HCT116 (cell line): ENCODE data around the gene LRRN3. TPM values are rescaled to one million over a fixed set of nuclear protein-coding genes. Genes with fewer than 3 reads are reported as not detected.

Source experiments
- ATAC-seq: fragments of 200-7000 bp; cut with Tn5 transposase; 2 replicates; pipeline ENCODE4 v1.9.1; 2020; ENCODE audit warnings: mild to moderate bottlenecking, moderate library complexity
- BruUV-seq: library from RNA; stranded (reverse); fragments of 400-500 nt; replicated peaks from 2 replicates; lab custom pipeline; 2021; lab: Mats Ljungman, UMichigan
- CTCF ChIA-PET: fragments of 300-600 bp; sonication (Branson Sonifier 250); formaldehyde crosslinking; loops from one replicate; lab custom pipeline; 2021; ENCODE audit warnings: antibody characterized with exemption; lab: Charles Lee
- POLR2A ChIA-PET: fragments of 300-600, 350-600 bp; sonication (Branson Sonifier 250); formaldehyde crosslinking; loops from one replicate; lab custom pipeline; 2021; ENCODE audit warnings: antibody characterized with exemption; lab: Charles Lee
- RAD21 ChIA-PET, 2 experiments: fragments of 300-600 bp; sonication (Branson Sonifier 250); formaldehyde crosslinking; loops; one replicate each; lab custom pipeline; 2023; ENCODE audit warnings: low total read pairs in 2 of 2; ENCODE audit not compliant: uncharacterized antibody in 2 of 2, unreplicated experiment in 2 of 2, low non-redundant PET in 1 of 2; lab: Charles Lee
- DNase-seq: peaks from one replicate; pipeline ENCODE4 v3.0.0-alpha.2; 2010; ENCODE audit warnings: low read depth, low spot score
- H2AFZ ChIP-seq: fragments of 200-600 bp; shearing (Covaris generic), sonication (generic); 2 replicates; pipeline ENCODE4 v1.6.1; 2017; ENCODE audit warnings: low read depth, mixed run types, mixed read lengths, antibody characterized with exemption, low read length; ENCODE audit not compliant: poor library complexity, severe bottlenecking
- H3K27ac ChIP-seq: 2 replicates; pipeline ENCODE4 v1.5.1; 2012; ENCODE audit warnings: low read depth, low read length
- H3K27me3 ChIP-seq: fragments of 200-600 bp; sonication (generic); 2 replicates; pipeline ENCODE4 v1.6.1; 2016; ENCODE audit warnings: mixed run types, low read length, mixed read lengths; ENCODE audit not compliant: insufficient read depth
- H3K36me3 ChIP-seq, 2 experiments: fragments of 200-500 bp in 1 of 2; fragments of 200-600 bp in 1 of 2; sonication (Bioruptor generic) in 1 of 2; sonication (generic) in 1 of 2; 2 replicates each; pipeline versions ENCODE4 v1.5.1 to v1.6.1; 2014 to 2016; ENCODE audit warnings: low read length in 2 of 2, inconsistent platforms in 1 of 2, mixed read lengths in 1 of 2, mixed run types in 1 of 2; ENCODE audit not compliant: insufficient read depth in 2 of 2, control insufficient read depth in 1 of 2
- H3K4me1 ChIP-seq, 2 experiments: fragments of 200-600 bp in 1 of 2; sonication (generic) in 1 of 2; 2 replicates each; pipeline versions ENCODE4 v1.5.1 to v1.6.1; 2012 to 2017; ENCODE audit warnings: low read length in 2 of 2, inconsistent platforms in 1 of 2, mild to moderate bottlenecking in 1 of 2, mixed read lengths in 1 of 2, mixed run types in 1 of 2, moderate library complexity in 1 of 2; ENCODE audit not compliant: insufficient read depth in 2 of 2, control insufficient read depth in 1 of 2
- H3K4me2 ChIP-seq: fragments of 200-600 bp; sonication (generic); 2 replicates; pipeline ENCODE4 v1.6.1; 2017; ENCODE audit warnings: mixed run types, low read length, mixed read lengths
- H3K4me3 ChIP-seq, 2 experiments: fragments of 200-600 bp in 1 of 2; sonication (generic) in 1 of 2; replicated peaks in 1 of 2; 2 replicates each; pipeline ENCODE4 v1.5.1; 2011 to 2016; ENCODE audit warnings: low read length in 2 of 2, control low read depth in 1 of 2, low read depth in 1 of 2, mild to moderate bottlenecking in 1 of 2, mixed read lengths in 1 of 2, mixed run types in 1 of 2
- H3K79me2 ChIP-seq: fragments of 200-600 bp; sonication (generic); 2 replicates; pipeline ENCODE4 v1.6.1; 2017; ENCODE audit warnings: mild to moderate bottlenecking, mixed run types, low read length, moderate library complexity, mixed read lengths; ENCODE audit not compliant: insufficient read depth
- H3K9ac ChIP-seq: fragments of 200-600 bp; sonication (generic); 2 replicates; pipeline ENCODE4 v1.6.1; 2016; ENCODE audit warnings: low read length, mixed read lengths
- H3K9me2 ChIP-seq: fragments of 200-600 bp; sonication (generic), shearing (Covaris generic); 2 replicates; pipeline ENCODE4 v1.6.1; 2017; ENCODE audit warnings: mixed run types, mild to moderate bottlenecking, moderate library complexity; ENCODE audit not compliant: insufficient read depth
- H3K9me3 ChIP-seq, 2 experiments: fragments of 200-500 bp in 1 of 2; fragments of 200-600 bp in 1 of 2; sonication (Bioruptor generic) in 1 of 2; sonication (generic) in 1 of 2; 2 replicates each; pipeline ENCODE4 v1.6.1; 2014 to 2017; ENCODE audit warnings: low read length in 2 of 2, mixed read lengths in 2 of 2, inconsistent platforms in 1 of 2, low read depth in 1 of 2, mild to moderate bottlenecking in 1 of 2, mixed run types in 1 of 2, moderate library complexity in 1 of 2; ENCODE audit not compliant: control insufficient read depth in 1 of 2, insufficient read depth in 1 of 2
- H4K20me1 ChIP-seq: fragments of 200-600 bp; sonication (generic), shearing (Covaris generic); 2 replicates; pipeline ENCODE4 v1.6.1; 2017; ENCODE audit warnings: mixed run types, mild to moderate bottlenecking, moderate library complexity; ENCODE audit not compliant: insufficient read depth
- CBX3 ChIP-seq: IDR thresholded peaks from 2 replicates; pipeline ENCODE4 v1.6.1; 2012; ENCODE audit warnings: low read depth
- CEBPB ChIP-seq: IDR thresholded peaks from 2 replicates; pipeline ENCODE4 v1.6.1; 2012; ENCODE audit warnings: low read depth
- EGR1 ChIP-seq: IDR thresholded peaks from 2 replicates; pipeline ENCODE4 v1.6.1; 2012; ENCODE audit warnings: low read depth
- ELF1 ChIP-seq: IDR thresholded peaks from 2 replicates; pipeline ENCODE4 v1.6.1; 2012; ENCODE audit warnings: low read depth, borderline replicate concordance
- FOSL1 ChIP-seq: IDR thresholded peaks from 2 replicates; pipeline ENCODE4 v1.6.1; 2012; ENCODE audit warnings: low read depth
- JUND ChIP-seq: IDR thresholded peaks from 2 replicates; pipeline ENCODE4 v1.6.1; 2012
- SIN3A ChIP-seq: IDR thresholded peaks from 2 replicates; pipeline ENCODE4 v1.6.1; 2012; ENCODE audit warnings: low read depth
- SP1 ChIP-seq: IDR thresholded peaks from 2 replicates; pipeline ENCODE4 v1.6.1; 2012; ENCODE audit warnings: low read depth
- SRF ChIP-seq: IDR thresholded peaks from 2 replicates; pipeline ENCODE4 v1.6.1; 2012; ENCODE audit warnings: low read depth
- TCF7L2 ChIP-seq: IDR thresholded peaks from 2 replicates; pipeline ENCODE4 v1.7.0; 2011; ENCODE audit warnings: borderline replicate concordance, inconsistent platforms; ENCODE audit not compliant: insufficient read depth, insufficient read length; ENCODE audit errors: extremely low read depth
- YY1 ChIP-seq: IDR thresholded peaks from 2 replicates; pipeline ENCODE4 v1.6.1; 2011; ENCODE audit warnings: low read length, low read depth, moderate library complexity, mild to moderate bottlenecking; ENCODE audit not compliant: insufficient replicate concordance; ENCODE audit errors: extremely low read depth
- ZNF274 ChIP-seq: fragments of 200-500 bp; sonication (Bioruptor generic); IDR thresholded peaks from 2 replicates; pipeline ENCODE4 v1.6.1; 2014; ENCODE audit warnings: mild to moderate bottlenecking, low read depth, low read length, inconsistent platforms
- intact Hi-C: fragments of 100-400 bp; cut with micrococcal nuclease; formaldehyde crosslinking; loops from 2 replicates; pipeline ENCODE4 v1.10.0; 2022
- total RNA-seq: library from RNA; stranded (reverse); gene quantifications from one replicate; pipeline ENCODE4 v1.2.1, GENCODE V29; 2021; ENCODE audit not compliant: unreplicated experiment
- TF ChIP-seq, protein P1 (sequence below), 3 experiments: fragments of 200-600 bp in 1 of 3; sonication (generic) in 1 of 3; IDR thresholded peaks in 2 of 3; conservative IDR thresholded peaks in 1 of 3; 2 replicates each; pipeline ENCODE4 v1.5.1; 2012 to 2017; ENCODE audit warnings: low read depth in 2 of 3, low read length in 2 of 3, antibody characterized with exemption in 1 of 3, borderline replicate concordance in 1 of 3, control low read depth in 1 of 3, mild to moderate bottlenecking in 1 of 3, mixed read lengths in 1 of 3, mixed run types in 1 of 3, moderate library complexity in 1 of 3; ENCODE audit not compliant: insufficient read depth in 1 of 3
- TF ChIP-seq, protein P2 (sequence below): IDR thresholded peaks from 2 replicates; pipeline ENCODE4 v1.6.1; 2012; ENCODE audit warnings: low read depth
- TF ChIP-seq, protein P3 (sequence below): IDR thresholded peaks from 2 replicates; pipeline ENCODE4 v1.6.1; 2011; ENCODE audit warnings: mild to moderate bottlenecking, low read length, moderate library complexity; ENCODE audit not compliant: insufficient replicate concordance; ENCODE audit errors: extremely low read depth
- TF ChIP-seq, protein P4 (sequence below): IDR thresholded peaks from 2 replicates; pipeline ENCODE4 v1.6.1; 2012

LRRN3 gene
- total RNA-seq, 1 experiment from 2014 or later, result 0.07 TPM

DNA sequence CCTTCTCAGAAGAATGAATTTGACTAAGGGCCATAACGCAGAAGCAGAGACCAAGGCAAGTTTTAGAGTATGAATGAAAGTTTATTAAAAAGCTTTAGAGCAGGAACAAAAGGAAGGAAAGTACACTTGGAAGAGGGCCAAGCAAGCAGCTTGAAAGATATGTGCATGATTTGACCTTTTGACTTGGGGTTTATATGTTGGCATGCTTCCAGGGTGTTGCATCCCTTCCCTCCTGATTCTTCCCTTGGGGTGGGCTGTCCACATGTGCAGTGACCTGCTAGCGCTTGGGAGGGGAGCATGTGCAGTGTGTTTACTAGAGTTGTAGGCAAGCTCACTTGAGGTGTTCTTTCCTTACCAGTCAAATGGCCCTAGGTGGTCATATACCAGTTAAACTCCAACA, 37.9 kb upstream of the LRRN3 start (continued):
- TF ChIP-seq, protein P1, sequence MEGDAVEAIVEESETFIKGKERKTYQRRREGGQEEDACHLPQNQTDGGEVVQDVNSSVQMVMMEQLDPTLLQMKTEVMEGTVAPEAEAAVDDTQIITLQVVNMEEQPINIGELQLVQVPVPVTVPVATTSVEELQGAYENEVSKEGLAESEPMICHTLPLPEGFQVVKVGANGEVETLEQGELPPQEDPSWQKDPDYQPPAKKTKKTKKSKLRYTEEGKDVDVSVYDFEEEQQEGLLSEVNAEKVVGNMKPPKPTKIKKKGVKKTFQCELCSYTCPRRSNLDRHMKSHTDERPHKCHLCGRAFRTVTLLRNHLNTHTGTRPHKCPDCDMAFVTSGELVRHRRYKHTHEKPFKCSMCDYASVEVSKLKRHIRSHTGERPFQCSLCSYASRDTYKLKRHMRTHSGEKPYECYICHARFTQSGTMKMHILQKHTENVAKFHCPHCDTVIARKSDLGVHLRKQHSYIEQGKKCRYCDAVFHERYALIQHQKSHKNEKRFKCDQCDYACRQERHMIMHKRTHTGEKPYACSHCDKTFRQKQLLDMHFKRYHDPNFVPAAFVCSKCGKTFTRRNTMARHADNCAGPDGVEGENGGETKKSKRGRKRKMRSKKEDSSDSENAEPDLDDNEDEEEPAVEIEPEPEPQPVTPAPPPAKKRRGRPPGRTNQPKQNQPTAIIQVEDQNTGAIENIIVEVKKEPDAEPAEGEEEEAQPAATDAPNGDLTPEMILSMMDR (IDR thresholded peaks at IDR 0.05 in 2 of 3, conservative IDR thresholded peaks at IDR 0.05 in 1 of 3; ENCODE audit: borderline replicate concordance in 1 of 3, insufficient read depth in 1 of 3, low read depth in 2 of 3, low read length in 2 of 3), result no peak
- TF ChIP-seq CBX3 (no peak), FOSL1 (no peak)

DNA sequence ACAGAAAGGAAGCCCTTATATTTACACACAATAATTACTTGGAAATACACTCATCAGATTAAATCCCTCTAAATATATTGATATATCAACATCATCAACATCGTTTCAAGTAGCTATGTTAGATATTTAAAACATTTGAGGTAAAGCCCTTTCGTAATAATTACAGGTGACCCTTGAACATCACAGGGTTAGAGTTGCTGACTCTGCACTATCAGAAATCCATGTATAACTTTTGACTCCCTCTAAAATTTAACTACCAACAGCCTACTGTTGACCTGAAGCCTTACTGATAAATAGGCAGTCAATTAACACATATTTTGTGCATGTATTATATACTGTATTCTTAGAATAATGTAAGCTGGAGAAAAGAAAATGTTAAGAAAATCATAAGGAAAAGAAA, 34.6 kb upstream of the LRRN3 start:
- Histone ChIP-seq H3K9me3 (no peaks in the 10 kb centered on the region), H4K20me1 (no peaks in the 10 kb centered on the region), H3K4me3 (no peak overlapping the region), H3K4me2 (no peak overlapping the region), H3K36me3 (no peaks in the 10 kb centered on the region), H3K27me3 (no peaks in the 10 kb centered on the region), H3K4me1 (no peaks in the 10 kb centered on the region), H3K79me2 (no peaks in the 10 kb centered on the region), H3K9me2 (no peaks in the 10 kb centered on the region), H3K9ac (no peak overlapping the region), H3K27ac (no peak overlapping the region), H2AFZ (no peak overlapping the region)
- CTCF ChIA-PET, result no interaction called here
- intact Hi-C loops, result no loop called here
- ATAC-seq (no peak), DNase-seq (no peak)
- no TSS peak for BruUV-seq
- RAD21 ChIA-PET, result no interaction called here
- POLR2A ChIA-PET, result no interaction called here
- TF ChIP-seq SP1, result no peak
- TF ChIP-seq ZNF274, result no peak
- no peak for TF ChIP-seq EGR1
- no peak for TF ChIP-seq JUND
- no peak for TF ChIP-seq SRF
- no peak for TF ChIP-seq ELF1
- TF ChIP-seq, protein P2, sequence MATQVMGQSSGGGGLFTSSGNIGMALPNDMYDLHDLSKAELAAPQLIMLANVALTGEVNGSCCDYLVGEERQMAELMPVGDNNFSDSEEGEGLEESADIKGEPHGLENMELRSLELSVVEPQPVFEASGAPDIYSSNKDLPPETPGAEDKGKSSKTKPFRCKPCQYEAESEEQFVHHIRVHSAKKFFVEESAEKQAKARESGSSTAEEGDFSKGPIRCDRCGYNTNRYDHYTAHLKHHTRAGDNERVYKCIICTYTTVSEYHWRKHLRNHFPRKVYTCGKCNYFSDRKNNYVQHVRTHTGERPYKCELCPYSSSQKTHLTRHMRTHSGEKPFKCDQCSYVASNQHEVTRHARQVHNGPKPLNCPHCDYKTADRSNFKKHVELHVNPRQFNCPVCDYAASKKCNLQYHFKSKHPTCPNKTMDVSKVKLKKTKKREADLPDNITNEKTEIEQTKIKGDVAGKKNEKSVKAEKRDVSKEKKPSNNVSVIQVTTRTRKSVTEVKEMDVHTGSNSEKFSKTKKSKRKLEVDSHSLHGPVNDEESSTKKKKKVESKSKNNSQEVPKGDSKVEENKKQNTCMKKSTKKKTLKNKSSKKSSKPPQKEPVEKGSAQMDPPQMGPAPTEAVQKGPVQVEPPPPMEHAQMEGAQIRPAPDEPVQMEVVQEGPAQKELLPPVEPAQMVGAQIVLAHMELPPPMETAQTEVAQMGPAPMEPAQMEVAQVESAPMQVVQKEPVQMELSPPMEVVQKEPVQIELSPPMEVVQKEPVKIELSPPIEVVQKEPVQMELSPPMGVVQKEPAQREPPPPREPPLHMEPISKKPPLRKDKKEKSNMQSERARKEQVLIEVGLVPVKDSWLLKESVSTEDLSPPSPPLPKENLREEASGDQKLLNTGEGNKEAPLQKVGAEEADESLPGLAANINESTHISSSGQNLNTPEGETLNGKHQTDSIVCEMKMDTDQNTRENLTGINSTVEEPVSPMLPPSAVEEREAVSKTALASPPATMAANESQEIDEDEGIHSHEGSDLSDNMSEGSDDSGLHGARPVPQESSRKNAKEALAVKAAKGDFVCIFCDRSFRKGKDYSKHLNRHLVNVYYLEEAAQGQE, result no peak
- no peak for TF ChIP-seq TCF7L2
- no peak for TF ChIP-seq CEBPB
- no peak for TF ChIP-seq CBX3
- TF ChIP-seq, protein P3, sequence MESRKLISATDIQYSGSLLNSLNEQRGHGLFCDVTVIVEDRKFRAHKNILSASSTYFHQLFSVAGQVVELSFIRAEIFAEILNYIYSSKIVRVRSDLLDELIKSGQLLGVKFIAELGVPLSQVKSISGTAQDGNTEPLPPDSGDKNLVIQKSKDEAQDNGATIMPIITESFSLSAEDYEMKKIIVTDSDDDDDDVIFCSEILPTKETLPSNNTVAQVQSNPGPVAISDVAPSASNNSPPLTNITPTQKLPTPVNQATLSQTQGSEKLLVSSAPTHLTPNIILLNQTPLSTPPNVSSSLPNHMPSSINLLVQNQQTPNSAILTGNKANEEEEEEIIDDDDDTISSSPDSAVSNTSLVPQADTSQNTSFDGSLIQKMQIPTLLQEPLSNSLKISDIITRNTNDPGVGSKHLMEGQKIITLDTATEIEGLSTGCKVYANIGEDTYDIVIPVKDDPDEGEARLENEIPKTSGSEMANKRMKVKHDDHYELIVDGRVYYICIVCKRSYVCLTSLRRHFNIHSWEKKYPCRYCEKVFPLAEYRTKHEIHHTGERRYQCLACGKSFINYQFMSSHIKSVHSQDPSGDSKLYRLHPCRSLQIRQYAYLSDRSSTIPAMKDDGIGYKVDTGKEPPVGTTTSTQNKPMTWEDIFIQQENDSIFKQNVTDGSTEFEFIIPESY, result no peak
- no peak for TF ChIP-seq SIN3A
- TF ChIP-seq, protein P4, sequence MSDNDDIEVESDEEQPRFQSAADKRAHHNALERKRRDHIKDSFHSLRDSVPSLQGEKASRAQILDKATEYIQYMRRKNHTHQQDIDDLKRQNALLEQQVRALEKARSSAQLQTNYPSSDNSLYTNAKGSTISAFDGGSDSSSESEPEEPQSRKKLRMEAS, result no peak
- TF ChIP-seq YY1, result no peak
